HEK293 (cell line): Measurements from ENCODE around the gene ARL2BP.

ENCODE experiments used
- CTCF ChIA-PET: fragments of 350-600 bp; formaldehyde crosslinking; extraction: SDS; loops from one replicate; lab custom pipeline; 2021; ENCODE audit warnings: antibody characterized with exemption; lab: Yijun Ruan, JAX
- POLR2A ChIA-PET: fragments of 300-600 bp; formaldehyde crosslinking; extraction: SDS; loops from one replicate; lab custom pipeline; 2020; ENCODE audit warnings: antibody characterized with exemption, inconsistent platforms; lab: Yijun Ruan, JAX
- H3K27ac ChIP-seq: fragments of 200-500 bp; sonication (Bioruptor generic); 2 replicates; pipeline ENCODE4 v1.5.1; 2014; ENCODE audit warnings: low read depth, low read length, control low read depth, inconsistent platforms; ENCODE audit errors: extremely low read depth
- H3K36me3 ChIP-seq, 2 experiments: fragments of 200-500 bp in 1 of 2; sonication (Bioruptor generic) in 1 of 2; 1 replicate in 1 of 2; 2 replicates in 1 of 2; pipeline ENCODE4 v1.5.1; 2014 to 2017; ENCODE audit warnings: inconsistent platforms in 2 of 2, low read length in 2 of 2; ENCODE audit not compliant: control insufficient read depth in 2 of 2, insufficient read depth in 1 of 2
- H3K4me1 ChIP-seq: fragments of 200-500 bp; sonication (Bioruptor generic); 2 replicates; pipeline ENCODE4 v1.5.1; 2014; ENCODE audit warnings: mild to moderate bottlenecking, low read length, inconsistent platforms; ENCODE audit not compliant: control insufficient read depth, insufficient read depth
- H3K4me3 ChIP-seq: 2 replicates; pipeline ENCODE4 v1.5.1; 2011; ENCODE audit warnings: low read depth, mild to moderate bottlenecking, control low read depth, low read length, moderate library complexity
- H3K9me3 ChIP-seq: fragments of 200-500 bp; sonication (Bioruptor generic); 2 replicates; pipeline ENCODE4 v1.5.1; 2014; ENCODE audit warnings: low read depth, low read length, inconsistent platforms; ENCODE audit not compliant: control insufficient read depth, insufficient read depth
- EGR2 ChIP-seq: fragments of 450-650 bp; formaldehyde crosslinking; IDR thresholded peaks from 2 replicates; pipeline ENCODE4 v1.5.1; 2016; ENCODE audit warnings: low read depth, missing biosample characterization, missing genetic modification characterization
- HOXD13 ChIP-seq: sonication (generic); formaldehyde crosslinking; IDR thresholded peaks from 2 replicates; pipeline ENCODE4 v1.8.0; 2022; ENCODE audit warnings: missing genetic modification reagents, borderline replicate concordance
- SP3 ChIP-seq: fragments of 450-650 bp; formaldehyde crosslinking; IDR thresholded peaks from 2 replicates; pipeline ENCODE4 v1.5.1; 2016; ENCODE audit warnings: missing biosample characterization, missing genetic modification characterization
- WT1 ChIP-seq: fragments of 450-650 bp; formaldehyde crosslinking; IDR thresholded peaks from 2 replicates; pipeline ENCODE4 v1.5.1; 2016; ENCODE audit warnings: missing biosample characterization, missing genetic modification characterization
- ZIC2 ChIP-seq: fragments of 450-650 bp; formaldehyde crosslinking; IDR thresholded peaks from 2 replicates; pipeline ENCODE4 v1.5.1; 2016; ENCODE audit warnings: missing biosample characterization, missing genetic modification characterization
- ZNF184 ChIP-seq: fragments of 450-650 bp; IDR thresholded peaks from 2 replicates; pipeline ENCODE4 v1.5.1; 2018; ENCODE audit warnings: missing biosample characterization, mild to moderate bottlenecking, missing genetic modification characterization
- ZNF354C ChIP-seq: fragments of 450-650 bp; formaldehyde crosslinking; IDR thresholded peaks from 2 replicates; pipeline ENCODE4 v1.5.1; 2016; ENCODE audit warnings: missing biosample characterization, missing genetic modification characterization, low read depth, borderline replicate concordance
- ZNF37A ChIP-seq: fragments of 450-650 bp; IDR thresholded peaks from 2 replicates; pipeline ENCODE4 v1.5.1; 2018; ENCODE audit warnings: missing biosample characterization, missing genetic modification characterization
- ZNF548 ChIP-seq: fragments of 450-650 bp; formaldehyde crosslinking; IDR thresholded peaks from 2 replicates; pipeline ENCODE4 v1.5.1; 2016; ENCODE audit warnings: missing biosample characterization, missing genetic modification characterization
- ZNF558 ChIP-seq: fragments of 450-650 bp; formaldehyde crosslinking; IDR thresholded peaks from 2 replicates; pipeline ENCODE4 v1.5.1; 2016; ENCODE audit warnings: missing biosample characterization, missing genetic modification characterization
- ZNF600 ChIP-seq: fragments of 450-650 bp; formaldehyde crosslinking; IDR thresholded peaks from 2 replicates; pipeline ENCODE4 v1.5.1; 2016; ENCODE audit warnings: missing biosample characterization, missing genetic modification characterization
- ZNF654 ChIP-seq: fragments of 450-650 bp; formaldehyde crosslinking; IDR thresholded peaks from 2 replicates; pipeline ENCODE4 v1.5.1; 2016; ENCODE audit warnings: low read depth, missing biosample characterization, missing genetic modification characterization
- ZSCAN16 ChIP-seq: fragments of 450-650 bp; formaldehyde crosslinking; IDR thresholded peaks from 2 replicates; pipeline ENCODE4 v1.5.1; 2016; ENCODE audit warnings: missing biosample characterization, missing genetic modification characterization
- ZSCAN23 ChIP-seq: fragments of 450-650 bp; formaldehyde crosslinking; IDR thresholded peaks from 2 replicates; pipeline ENCODE4 v1.5.1; 2016; ENCODE audit warnings: missing biosample characterization, missing genetic modification characterization
- TF ChIP-seq, protein P1 (sequence below): fragments of 450-650 bp; formaldehyde crosslinking; IDR thresholded peaks from 2 replicates; pipeline ENCODE4 v1.5.1; 2016; ENCODE audit warnings: missing biosample characterization, missing genetic modification characterization, borderline replicate concordance
- TF ChIP-seq, protein P2 (sequence below): fragments of 450-650 bp; formaldehyde crosslinking; IDR thresholded peaks from 2 replicates; pipeline ENCODE4 v1.5.1; 2016; ENCODE audit warnings: missing biosample characterization, missing genetic modification characterization, borderline replicate concordance
- TF ChIP-seq, protein P3 (sequence below): fragments of 450-650 bp; formaldehyde crosslinking; IDR thresholded peaks from 2 replicates; pipeline ENCODE4 v1.5.1; 2016; ENCODE audit warnings: missing biosample characterization, missing genetic modification characterization
- TF ChIP-seq, protein P4 (sequence below): fragments of 450-650 bp; formaldehyde crosslinking; IDR thresholded peaks from 2 replicates; pipeline ENCODE4 v1.5.1; 2016; ENCODE audit warnings: missing biosample characterization, missing genetic modification characterization

The ARL2BP gene

DNA sequence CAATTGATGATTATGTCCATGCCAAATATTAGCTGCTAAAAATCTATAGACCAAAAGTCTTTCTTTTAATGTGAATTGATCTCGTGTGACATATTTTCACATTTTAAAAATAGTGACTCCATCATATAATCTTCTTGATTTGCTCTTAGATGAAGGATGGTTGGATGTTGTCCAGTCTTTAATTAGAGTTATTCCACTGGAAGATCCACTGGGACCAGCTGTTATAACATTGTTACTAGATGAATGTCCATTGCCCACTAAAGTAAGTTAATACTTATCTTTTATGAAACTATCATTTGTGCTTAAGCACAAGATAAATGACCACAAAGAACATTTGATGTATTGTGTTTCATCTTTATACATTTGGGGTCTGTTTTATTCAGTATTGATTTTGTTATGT, 36.1 kb upstream of the ARL2BP start:
- TF ChIP-seq ZNF548, result no peak
- no peak for TF ChIP-seq ZNF37A
- no peak for TF ChIP-seq ZIC2 (tag by site-specific recombination)
- TF ChIP-seq SP3 (tag by site-specific recombination), result no peak
- TF ChIP-seq, protein P1, sequence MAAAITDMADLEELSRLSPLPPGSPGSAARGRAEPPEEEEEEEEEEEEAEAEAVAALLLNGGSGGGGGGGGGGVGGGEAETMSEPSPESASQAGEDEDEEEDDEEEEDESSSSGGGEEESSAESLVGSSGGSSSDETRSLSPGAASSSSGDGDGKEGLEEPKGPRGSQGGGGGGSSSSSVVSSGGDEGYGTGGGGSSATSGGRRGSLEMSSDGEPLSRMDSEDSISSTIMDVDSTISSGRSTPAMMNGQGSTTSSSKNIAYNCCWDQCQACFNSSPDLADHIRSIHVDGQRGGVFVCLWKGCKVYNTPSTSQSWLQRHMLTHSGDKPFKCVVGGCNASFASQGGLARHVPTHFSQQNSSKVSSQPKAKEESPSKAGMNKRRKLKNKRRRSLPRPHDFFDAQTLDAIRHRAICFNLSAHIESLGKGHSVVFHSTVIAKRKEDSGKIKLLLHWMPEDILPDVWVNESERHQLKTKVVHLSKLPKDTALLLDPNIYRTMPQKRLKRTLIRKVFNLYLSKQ (tag by site-specific recombination), result no peak
- TF ChIP-seq ZNF600 (tag by site-specific recombination), result no peak
- TF ChIP-seq, protein P2, sequence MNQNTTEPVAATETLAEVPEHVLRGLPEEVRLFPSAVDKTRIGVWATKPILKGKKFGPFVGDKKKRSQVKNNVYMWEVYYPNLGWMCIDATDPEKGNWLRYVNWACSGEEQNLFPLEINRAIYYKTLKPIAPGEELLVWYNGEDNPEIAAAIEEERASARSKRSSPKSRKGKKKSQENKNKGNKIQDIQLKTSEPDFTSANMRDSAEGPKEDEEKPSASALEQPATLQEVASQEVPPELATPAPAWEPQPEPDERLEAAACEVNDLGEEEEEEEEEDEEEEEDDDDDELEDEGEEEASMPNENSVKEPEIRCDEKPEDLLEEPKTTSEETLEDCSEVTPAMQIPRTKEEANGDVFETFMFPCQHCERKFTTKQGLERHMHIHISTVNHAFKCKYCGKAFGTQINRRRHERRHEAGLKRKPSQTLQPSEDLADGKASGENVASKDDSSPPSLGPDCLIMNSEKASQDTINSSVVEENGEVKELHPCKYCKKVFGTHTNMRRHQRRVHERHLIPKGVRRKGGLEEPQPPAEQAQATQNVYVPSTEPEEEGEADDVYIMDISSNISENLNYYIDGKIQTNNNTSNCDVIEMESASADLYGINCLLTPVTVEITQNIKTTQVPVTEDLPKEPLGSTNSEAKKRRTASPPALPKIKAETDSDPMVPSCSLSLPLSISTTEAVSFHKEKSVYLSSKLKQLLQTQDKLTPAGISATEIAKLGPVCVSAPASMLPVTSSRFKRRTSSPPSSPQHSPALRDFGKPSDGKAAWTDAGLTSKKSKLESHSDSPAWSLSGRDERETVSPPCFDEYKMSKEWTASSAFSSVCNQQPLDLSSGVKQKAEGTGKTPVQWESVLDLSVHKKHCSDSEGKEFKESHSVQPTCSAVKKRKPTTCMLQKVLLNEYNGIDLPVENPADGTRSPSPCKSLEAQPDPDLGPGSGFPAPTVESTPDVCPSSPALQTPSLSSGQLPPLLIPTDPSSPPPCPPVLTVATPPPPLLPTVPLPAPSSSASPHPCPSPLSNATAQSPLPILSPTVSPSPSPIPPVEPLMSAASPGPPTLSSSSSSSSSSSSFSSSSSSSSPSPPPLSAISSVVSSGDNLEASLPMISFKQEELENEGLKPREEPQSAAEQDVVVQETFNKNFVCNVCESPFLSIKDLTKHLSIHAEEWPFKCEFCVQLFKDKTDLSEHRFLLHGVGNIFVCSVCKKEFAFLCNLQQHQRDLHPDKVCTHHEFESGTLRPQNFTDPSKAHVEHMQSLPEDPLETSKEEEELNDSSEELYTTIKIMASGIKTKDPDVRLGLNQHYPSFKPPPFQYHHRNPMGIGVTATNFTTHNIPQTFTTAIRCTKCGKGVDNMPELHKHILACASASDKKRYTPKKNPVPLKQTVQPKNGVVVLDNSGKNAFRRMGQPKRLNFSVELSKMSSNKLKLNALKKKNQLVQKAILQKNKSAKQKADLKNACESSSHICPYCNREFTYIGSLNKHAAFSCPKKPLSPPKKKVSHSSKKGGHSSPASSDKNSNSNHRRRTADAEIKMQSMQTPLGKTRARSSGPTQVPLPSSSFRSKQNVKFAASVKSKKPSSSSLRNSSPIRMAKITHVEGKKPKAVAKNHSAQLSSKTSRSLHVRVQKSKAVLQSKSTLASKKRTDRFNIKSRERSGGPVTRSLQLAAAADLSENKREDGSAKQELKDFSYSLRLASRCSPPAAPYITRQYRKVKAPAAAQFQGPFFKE (tag by site-specific recombination), result no peak
- TF ChIP-seq ZNF184 (tag by site-specific recombination), result no peak
- no peak for TF ChIP-seq ZSCAN23 (tag by site-specific recombination)
- Histone ChIP-seq H3K4me3 (no peak overlapping the region), H3K9me3 (no peaks in the 10 kb centered on the region), H3K36me3 (peaks cover 34 to 76% of the 10 kb centered on the region in 2 experiments), H3K4me1 (no peaks in the 10 kb centered on the region), H3K27ac (no peak overlapping the region)
- POLR2A ChIA-PET, result no interaction called here
- CTCF ChIA-PET, result no interaction called here

DNA sequence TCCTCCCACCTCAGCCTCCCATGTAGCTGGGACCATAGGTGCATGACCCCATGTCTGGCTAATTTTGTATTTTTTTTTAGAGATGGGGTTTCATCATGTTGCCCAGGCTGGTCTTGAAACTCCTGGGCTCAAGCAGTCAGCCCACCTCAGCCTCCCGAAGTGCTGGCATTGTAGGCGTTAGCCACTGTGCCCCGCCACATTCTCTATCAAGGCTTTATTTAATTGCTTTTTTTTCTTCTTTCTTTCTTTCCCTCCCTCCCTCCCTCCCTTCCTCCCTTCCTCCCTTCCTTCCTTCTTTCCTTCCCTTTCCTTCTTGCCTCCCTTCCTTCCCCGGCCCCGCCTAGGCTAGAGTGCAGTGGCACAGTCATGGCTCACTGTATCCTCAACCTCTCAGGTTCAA, 35.3 kb upstream of the ARL2BP start:
- H3K36me3 ChIP-seq, result peaks cover 34 to 80% of the 10 kb centered on the region in 2 experiments
- ChIA-PET POLR2A (no interaction called here), CTCF (no interaction called here)

DNA sequence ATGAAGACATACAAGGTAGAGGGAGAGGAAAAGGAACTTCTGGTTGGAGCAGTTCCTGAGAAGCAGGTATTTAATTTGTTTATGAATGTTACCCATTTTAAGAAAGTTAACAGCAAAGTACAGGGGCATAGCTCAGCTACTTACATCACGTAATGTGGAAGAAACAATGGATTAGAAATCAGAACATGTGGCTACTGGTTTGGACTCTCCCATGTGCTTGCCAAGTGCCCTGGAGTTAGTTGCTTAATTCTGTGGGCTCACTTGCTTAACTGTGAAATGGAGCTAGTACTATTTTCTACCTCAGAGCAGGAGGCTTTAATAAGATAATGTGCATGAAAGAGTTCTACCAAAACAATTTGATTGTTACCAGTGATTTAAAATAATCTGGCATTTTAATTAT, 31.6 kb upstream of the ARL2BP start:
- Histone ChIP-seq H3K36me3 (peaks cover 54 to 82% of the 10 kb centered on the region in 2 experiments), H3K4me1 (no peaks in the 10 kb centered on the region), H3K4me3 (no peak overlapping the region), H3K27ac (no peak overlapping the region), H3K9me3 (no peaks in the 10 kb centered on the region; the same call in 1 of the 2 replicates)
- POLR2A ChIA-PET, result interaction anchor here (0.8 kb wide), 1 partner anchor 32 kb away, joined by 3 read pairs; the partner anchor contains the start of gene ARL2BP
- TF ChIP-seq ZNF354C (no peak), EGR2 (tag by site-specific recombination) (no peak), ZNF654 (tag by site-specific recombination) (no peak), ZSCAN16 (no peak), HOXD13 (CRISPR knock-in tag) (no peak), ZNF558 (tag by site-specific recombination) (no peak)
- TF ChIP-seq, protein P3, sequence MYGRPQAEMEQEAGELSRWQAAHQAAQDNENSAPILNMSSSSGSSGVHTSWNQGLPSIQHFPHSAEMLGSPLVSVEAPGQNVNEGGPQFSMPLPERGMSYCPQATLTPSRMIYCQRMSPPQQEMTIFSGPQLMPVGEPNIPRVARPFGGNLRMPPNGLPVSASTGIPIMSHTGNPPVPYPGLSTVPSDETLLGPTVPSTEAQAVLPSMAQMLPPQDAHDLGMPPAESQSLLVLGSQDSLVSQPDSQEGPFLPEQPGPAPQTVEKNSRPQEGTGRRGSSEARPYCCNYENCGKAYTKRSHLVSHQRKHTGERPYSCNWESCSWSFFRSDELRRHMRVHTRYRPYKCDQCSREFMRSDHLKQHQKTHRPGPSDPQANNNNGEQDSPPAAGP, result no peak
- CTCF ChIA-PET, result no interaction called here

More for the DNA sequence above, 35.3 kb upstream of the ARL2BP start:
- no peak overlapping the region for H3K27ac ChIP-seq
- H3K9me3 ChIP-seq, result no peaks in the 10 kb centered on the region
- TF ChIP-seq, protein P4, sequence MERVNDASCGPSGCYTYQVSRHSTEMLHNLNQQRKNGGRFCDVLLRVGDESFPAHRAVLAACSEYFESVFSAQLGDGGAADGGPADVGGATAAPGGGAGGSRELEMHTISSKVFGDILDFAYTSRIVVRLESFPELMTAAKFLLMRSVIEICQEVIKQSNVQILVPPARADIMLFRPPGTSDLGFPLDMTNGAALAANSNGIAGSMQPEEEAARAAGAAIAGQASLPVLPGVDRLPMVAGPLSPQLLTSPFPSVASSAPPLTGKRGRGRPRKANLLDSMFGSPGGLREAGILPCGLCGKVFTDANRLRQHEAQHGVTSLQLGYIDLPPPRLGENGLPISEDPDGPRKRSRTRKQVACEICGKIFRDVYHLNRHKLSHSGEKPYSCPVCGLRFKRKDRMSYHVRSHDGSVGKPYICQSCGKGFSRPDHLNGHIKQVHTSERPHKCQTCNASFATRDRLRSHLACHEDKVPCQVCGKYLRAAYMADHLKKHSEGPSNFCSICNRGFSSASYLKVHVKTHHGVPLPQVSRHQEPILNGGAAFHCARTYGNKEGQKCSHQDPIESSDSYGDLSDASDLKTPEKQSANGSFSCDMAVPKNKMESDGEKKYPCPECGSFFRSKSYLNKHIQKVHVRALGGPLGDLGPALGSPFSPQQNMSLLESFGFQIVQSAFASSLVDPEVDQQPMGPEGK (tag by site-specific recombination), result no peak
- TF ChIP-seq WT1 (tag by site-specific recombination), result no peak
- H3K4me1 ChIP-seq, result no peaks in the 10 kb centered on the region
- no peak overlapping the region for H3K4me3 ChIP-seq
